Neutrophil (primary cell): ENCODE results near the gene OLFM1.

Source experiments
- H3K27ac ChIP-seq: fragments of 200-600 bp; sonication (generic); 2 replicates; pipeline ENCODE4 v1.5.1; 2016; ENCODE audit warnings: mild to moderate bottlenecking, moderate library complexity
- H3K27me3 ChIP-seq: fragments of 200-600 bp; sonication (generic); 2 replicates; pipeline ENCODE4 v1.6.0; 2016; ENCODE audit warnings: mild to moderate bottlenecking
- H3K36me3 ChIP-seq: fragments of 200-600 bp; sonication (generic); 2 replicates; pipeline ENCODE4 v1.5.1; 2017
- H3K4me1 ChIP-seq, 2 experiments: fragments of 200-600 bp in 1 of 2; sonication (generic) in 1 of 2; 1 replicate in 1 of 2; 2 replicates in 1 of 2; pipeline versions ENCODE4 v1.5.1 to v1.6.1; 2013 to 2016; ENCODE audit warnings: low read depth in 1 of 2, low read length in 1 of 2, mild to moderate bottlenecking in 1 of 2, moderate library complexity in 1 of 2; ENCODE audit not compliant: control insufficient read depth in 1 of 2, insufficient read depth in 1 of 2
- H3K4me3 ChIP-seq, 2 experiments: fragments of 200-600 bp in 1 of 2; sonication (generic) in 1 of 2; 1 replicate in 1 of 2; 2 replicates in 1 of 2; pipeline ENCODE4 v1.5.1; 2013 to 2016; ENCODE audit warnings: low read depth in 1 of 2, low read length in 1 of 2, mild to moderate bottlenecking in 1 of 2, moderate library complexity in 1 of 2
- H3K9me3 ChIP-seq: fragments of 200-600 bp; sonication (generic); 2 replicates; pipeline ENCODE4 v1.5.1; 2016
- TF ChIP-seq, protein P1 (sequence below): fragments of 200-600 bp; sonication (generic); IDR thresholded peaks from 2 replicates; pipeline ENCODE4 v1.5.1; 2016; ENCODE audit warnings: antibody characterized with exemption

Gene OLFM1

DNA sequence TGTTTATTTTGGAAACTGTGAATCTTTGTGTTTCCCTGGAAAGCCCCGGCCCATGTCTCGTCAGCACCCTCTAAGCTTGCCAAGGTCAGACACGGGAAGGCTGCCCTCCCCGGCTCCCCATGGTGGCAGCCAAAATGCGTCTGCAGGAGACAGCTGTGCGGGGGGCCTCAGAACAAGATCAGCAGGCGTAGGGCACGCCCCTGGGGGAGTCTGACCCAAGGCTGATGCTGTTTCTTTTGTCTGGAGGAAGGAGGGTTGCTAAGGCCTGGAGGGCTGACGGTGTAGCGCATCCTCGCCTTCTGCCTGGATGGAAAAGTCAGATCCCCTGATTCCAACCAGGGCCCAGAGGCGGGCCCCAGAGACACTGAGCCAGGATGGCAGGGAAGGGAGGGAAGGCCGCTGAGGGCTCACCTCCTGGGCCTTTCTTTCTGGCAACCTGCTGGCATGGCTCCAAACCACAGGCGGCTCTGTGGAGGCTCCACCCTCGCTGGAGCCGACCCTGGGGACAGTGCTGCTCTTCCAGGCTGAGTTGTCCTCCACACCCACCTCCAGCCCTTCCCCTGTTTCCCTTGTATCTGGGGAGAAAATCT, 57.2 kb downstream of the OLFM1 start:
- TF ChIP-seq, protein P1, sequence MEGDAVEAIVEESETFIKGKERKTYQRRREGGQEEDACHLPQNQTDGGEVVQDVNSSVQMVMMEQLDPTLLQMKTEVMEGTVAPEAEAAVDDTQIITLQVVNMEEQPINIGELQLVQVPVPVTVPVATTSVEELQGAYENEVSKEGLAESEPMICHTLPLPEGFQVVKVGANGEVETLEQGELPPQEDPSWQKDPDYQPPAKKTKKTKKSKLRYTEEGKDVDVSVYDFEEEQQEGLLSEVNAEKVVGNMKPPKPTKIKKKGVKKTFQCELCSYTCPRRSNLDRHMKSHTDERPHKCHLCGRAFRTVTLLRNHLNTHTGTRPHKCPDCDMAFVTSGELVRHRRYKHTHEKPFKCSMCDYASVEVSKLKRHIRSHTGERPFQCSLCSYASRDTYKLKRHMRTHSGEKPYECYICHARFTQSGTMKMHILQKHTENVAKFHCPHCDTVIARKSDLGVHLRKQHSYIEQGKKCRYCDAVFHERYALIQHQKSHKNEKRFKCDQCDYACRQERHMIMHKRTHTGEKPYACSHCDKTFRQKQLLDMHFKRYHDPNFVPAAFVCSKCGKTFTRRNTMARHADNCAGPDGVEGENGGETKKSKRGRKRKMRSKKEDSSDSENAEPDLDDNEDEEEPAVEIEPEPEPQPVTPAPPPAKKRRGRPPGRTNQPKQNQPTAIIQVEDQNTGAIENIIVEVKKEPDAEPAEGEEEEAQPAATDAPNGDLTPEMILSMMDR, result no peak
- Histone ChIP-seq H3K27ac (no peak overlapping the region), H3K4me1 (no peaks in the 10 kb centered on the region), H3K9me3 (no peaks in the 10 kb centered on the region), H3K36me3 (no peaks in the 10 kb centered on the region), H3K4me3 (no peak overlapping the region), H3K27me3 (peaks cover 12% of the 10 kb centered on the region)

DNA sequence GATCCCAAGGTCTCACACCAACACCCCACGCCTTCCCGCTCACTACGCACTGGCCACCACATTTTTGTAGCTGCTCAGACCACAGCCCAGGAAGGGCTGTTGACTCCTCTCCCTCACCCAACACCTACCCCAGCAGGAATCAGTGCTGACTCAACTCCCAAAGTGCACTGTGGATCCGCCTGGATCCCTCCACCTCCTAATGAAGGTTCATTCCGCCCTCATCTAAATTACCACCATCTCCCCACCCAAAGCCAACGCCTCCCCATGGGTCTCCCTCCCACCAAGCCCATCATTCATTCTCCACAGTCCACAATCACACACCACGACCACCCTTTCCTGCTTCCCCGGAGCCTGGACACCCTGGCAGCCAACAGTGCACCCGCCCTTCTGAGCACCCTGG, 57.8 kb downstream of the OLFM1 start:
- H3K4me1 ChIP-seq, result no peaks in the 10 kb centered on the region
- H3K9me3 ChIP-seq, result no peaks in the 10 kb centered on the region
- no peaks in the 10 kb centered on the region for H3K36me3 ChIP-seq
- TF ChIP-seq, protein P1, result no peak
- H3K4me3 ChIP-seq, result no peak overlapping the region
- H3K27ac ChIP-seq, result no peak overlapping the region
- peaks cover 12% of the 10 kb centered on the region for H3K27me3 ChIP-seq

DNA sequence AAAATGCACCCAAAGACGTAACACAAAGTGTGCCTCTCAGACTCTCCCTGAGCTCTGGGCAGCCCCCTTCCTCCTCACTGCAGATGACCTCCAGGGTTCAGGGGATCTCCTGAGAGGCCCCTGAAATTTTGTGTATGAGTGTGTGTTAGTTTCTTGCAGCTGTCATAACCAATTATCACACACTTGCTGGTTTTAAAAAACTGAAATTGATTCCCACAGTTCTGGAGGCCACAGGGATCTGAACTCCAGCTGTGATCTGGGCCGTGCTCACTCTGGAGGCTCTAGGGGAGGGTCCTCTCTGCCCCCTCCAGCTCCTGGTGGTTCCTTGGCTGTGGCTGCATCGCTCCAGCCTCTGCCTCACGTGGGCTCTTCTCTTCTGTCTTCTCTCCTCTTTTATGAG, 58.8 kb downstream of the OLFM1 start:
- Histone ChIP-seq H3K27ac (no peak overlapping the region), H3K4me3 (no peak overlapping the region), H3K27me3 (peaks cover 12% of the 10 kb centered on the region), H3K9me3 (no peaks in the 10 kb centered on the region), H3K36me3 (no peaks in the 10 kb centered on the region), H3K4me1 (no peaks in the 10 kb centered on the region)
- TF ChIP-seq, protein P1, result no peak

DNA sequence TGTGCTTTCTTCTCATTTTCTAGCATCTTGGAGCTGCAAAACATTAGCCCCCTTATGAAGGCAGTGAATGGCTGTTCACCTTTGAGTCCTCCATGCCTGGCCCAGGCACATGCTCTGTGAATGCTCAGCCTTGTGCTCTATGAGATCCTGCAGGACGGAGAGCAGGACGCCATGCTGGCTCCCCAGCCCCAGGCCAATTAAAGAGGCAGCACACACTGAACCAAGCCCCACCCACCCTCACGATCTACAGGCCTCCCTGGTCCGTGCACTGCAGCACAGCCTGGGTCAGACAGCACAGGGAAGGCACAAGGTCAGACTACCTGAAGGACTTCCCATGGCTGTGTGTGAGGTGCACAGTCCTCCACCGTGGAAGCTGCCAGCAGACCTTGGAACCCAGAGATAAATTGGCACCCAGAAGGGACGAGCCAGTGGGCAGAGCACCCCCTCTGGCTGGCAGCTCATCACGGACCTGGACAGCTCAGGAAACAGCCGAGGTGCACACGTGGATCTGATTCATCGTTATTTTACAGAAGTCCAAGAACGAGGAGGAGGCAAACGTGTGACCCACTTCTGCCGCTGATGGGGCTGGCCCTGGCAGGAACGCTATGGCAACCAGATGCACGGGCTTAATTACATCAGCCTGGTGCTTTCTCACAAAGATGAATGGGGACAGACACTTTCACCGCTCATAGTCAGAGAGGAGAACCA, 59.5 kb downstream of the OLFM1 start:
- H3K27me3 ChIP-seq, result peaks cover 12% of the 10 kb centered on the region

DNA sequence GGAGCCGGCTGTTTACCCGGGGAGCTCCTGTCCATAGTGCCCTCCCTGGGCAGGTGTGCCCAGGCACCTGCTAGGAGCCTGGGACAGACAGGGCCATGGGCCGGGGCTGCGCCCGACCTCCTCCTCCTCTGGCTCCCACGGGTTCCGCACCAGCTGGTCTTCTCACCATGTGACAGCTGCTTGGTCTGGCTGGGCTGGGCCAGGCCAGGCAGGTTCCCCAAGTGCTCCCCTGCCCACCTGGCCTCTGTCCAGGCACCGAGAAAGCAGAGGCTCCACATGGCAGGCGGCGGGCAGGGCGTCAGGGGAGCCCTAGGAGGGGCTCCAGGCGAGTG, 60.0 kb downstream of the OLFM1 start:
- Histone ChIP-seq H3K4me1 (no peaks in the 10 kb centered on the region), H3K27ac (no peak overlapping the region), H3K27me3 (peaks cover 12% of the 10 kb centered on the region), H3K36me3 (no peaks in the 10 kb centered on the region), H3K9me3 (no peaks in the 10 kb centered on the region), H3K4me3 (no peak overlapping the region)
- TF ChIP-seq, protein P1, result no peak

More for the DNA sequence above, 59.5 kb downstream of the OLFM1 start:
- H3K27ac ChIP-seq, result no peak overlapping the region
- no peaks in the 10 kb centered on the region for H3K4me1 ChIP-seq
- TF ChIP-seq, protein P1, result no peak
- no peaks in the 10 kb centered on the region for H3K9me3 ChIP-seq
- no peaks in the 10 kb centered on the region for H3K36me3 ChIP-seq
- no peak overlapping the region for H3K4me3 ChIP-seq
